ENCODE data around the gene ANKRD17. TPM values are rescaled to one million over a fixed set of nuclear protein-coding genes. Genes with fewer than 3 reads are reported as not detected.

Gene ANKRD17
- total and polyA plus RNA-seq, 2 of the 4 experiments (the other 2 are of a cell fraction): 28.5 to 75.3 TPM

DNA sequence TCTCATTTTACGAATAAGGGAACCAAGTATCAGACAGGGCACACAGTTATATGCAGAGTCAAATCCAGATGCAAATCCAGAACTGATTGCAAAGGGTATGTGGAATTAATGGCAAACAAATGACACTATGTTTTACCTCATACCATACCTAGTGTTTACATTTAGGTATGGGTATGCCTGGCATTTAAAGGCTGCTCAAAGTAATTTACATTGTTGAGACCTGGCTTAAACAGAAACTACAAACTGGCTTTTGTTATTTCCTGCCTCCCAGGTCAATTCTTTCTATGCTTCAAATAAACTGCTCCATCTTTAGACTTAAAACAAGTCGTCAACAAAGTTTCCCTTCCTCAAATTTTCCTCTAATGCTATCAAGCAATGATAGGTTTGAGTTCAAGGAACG lies 33.7 kb downstream of the ANKRD17 start:
- WGBS, 2 experiments (ENCODE audit: extremely low coverage in 2 of 2, insufficient read length in 1 of 2): 83% methylated on average over 1 of the region's 3 CpGs; no CpG with 5 or more reads in 1 of the 2 experiments
- Histone ChIP-seq H3K4me1 (ENCODE audit: control insufficient read depth, insufficient read depth, low read length) (peaks cover 3% of the 10 kb centered on the region), H3K4ac (ENCODE audit: low read depth, low read length) (no peak overlapping the region), H2AK9ac (replicated peaks; ENCODE audit: low read depth, low read length, poor library complexity) (no peak overlapping the region), H2AK5ac (ENCODE audit: low read depth, low read length) (no peak overlapping the region), H3K4me3 (ENCODE audit: insufficient read depth, low read depth, low read length) (no peak overlapping the region), H4K91ac (ENCODE audit: insufficient read depth, low read depth, low read length) (no peak overlapping the region), H3K9ac (ENCODE audit: low read depth, low read length) (no peak overlapping the region), H4K8ac (ENCODE audit: low read depth in 2 of 2, low read length in 2 of 2) (no peak overlapping the region), H2AFZ (replicated peaks; ENCODE audit: low read length, poor library complexity) (no peak overlapping the region), H2BK15ac (ENCODE audit: low read depth, low read length) (no peak overlapping the region), H3K36me3 (ENCODE audit: control insufficient read depth, insufficient read depth, low read length) (no peaks in the 10 kb centered on the region), H3K56ac (ENCODE audit: extremely low read depth, insufficient read depth, low read length) (no peak overlapping the region), H3K18ac (ENCODE audit: low read depth, low read length) (no peak overlapping the region), H3K79me1 (ENCODE audit: low read depth in 1 of 2, low read length in 2 of 2) (peaks cover 0 to 30% of the 10 kb centered on the region in 2 experiments; a peak in 3 of 4 replicates), H2BK120ac (ENCODE audit: low read depth, low read length) (no peak overlapping the region), H3K9me3 (ENCODE audit: control insufficient read depth, insufficient read depth, low read length) (no peaks in the 10 kb centered on the region), H3K27me3 (ENCODE audit: control insufficient read depth, insufficient read depth, low read length) (no peaks in the 10 kb centered on the region), H3K23ac (ENCODE audit: low read depth, low read length) (no peak overlapping the region), H3K9me1 (ENCODE audit: insufficient read depth, low read length) (no peaks in the 10 kb centered on the region), H3K27ac (ENCODE audit: insufficient read depth, low read length) (no peak overlapping the region), H4K5ac (ENCODE audit: low read depth, low read length) (no peak overlapping the region), H4K20me1 (ENCODE audit: insufficient read depth, low read length) (peaks cover 4% of the 10 kb centered on the region; the same call in 1 of the 2 replicates), H2BK20ac (ENCODE audit: low read depth, low read length) (no peak overlapping the region), H3K14ac (replicated peaks; ENCODE audit: low read depth, low read length) (no peak overlapping the region), H3K4me2 (ENCODE audit: low read depth, low read length) (no peak overlapping the region), H2BK5ac (ENCODE audit: low read depth, low read length, poor library complexity, severe bottlenecking) (no peak overlapping the region)
- ChIA-PET CTCF (no interaction called here), POLR2A (ENCODE audit: unreplicated experiment) (no interaction called here)
- dilution Hi-C loops (cut with HindIII; ENCODE audit: low sequenced_read_pairs, unreplicated experiment): no loop called here
- TSS peak; percentile 3 for BruUV-seq (replicated peaks)
- no peak for ATAC-seq (ENCODE audit: low read depth)
- intact Hi-C loops (cut with micrococcal nuclease): loop anchor here (5.0 kb wide), 1 partner anchor 32 kb away; the partner anchor contains the start of gene ANKRD17
- DNase-seq: no peak
- TF ChIP-seq CHD1 (IDR thresholded peaks at IDR 0.05; ENCODE audit: low read depth, low read length) (no peak), RAD21 (IDR thresholded peaks at IDR 0.05; ENCODE audit: low read length) (no peak), NFE2L2 (IDR thresholded peaks at IDR 0.05; ENCODE audit: low read depth, low read length) (no peak), RFX5 (IDR thresholded peaks at IDR 0.05; ENCODE audit: low read depth, low read length) (no peak), BHLHE40 (IDR thresholded peaks at IDR 0.05; ENCODE audit: low read depth, low read length) (no peak), MXI1 (IDR thresholded peaks at IDR 0.05; ENCODE audit: borderline replicate concordance, low read depth, low read length) (no peak)
- in situ Hi-C loops (cut with MboI; ENCODE audit: low sequenced_read_pairs): no loop called here

All from IMR-90 (cell line).